Nephron progenitor cell (in vitro differentiated cells): ENCODE results near the gene TCERG1L.
"Not testable (repeated sequence)": the region's sequence is repeated elsewhere in the genome, so short reads cannot be mapped to it uniquely, and the experiment has no call there.

Source experiments
- DNase-seq: peaks from one replicate; pipeline ENCODE4 v3.0.0; 2021
- H3K27ac Mint-ChIP-seq: 2 replicates; pipeline ENCODE4 v1.8.0; 2021; ENCODE audit warnings: mild to moderate bottlenecking, moderate library complexity, mixed read lengths
- H3K27me3 Mint-ChIP-seq: 2 replicates; pipeline ENCODE4 v1.8.0; 2021; ENCODE audit warnings: mild to moderate bottlenecking, low read depth, mixed read lengths; ENCODE audit not compliant: poor library complexity
- H3K36me3 Mint-ChIP-seq: 2 replicates; pipeline ENCODE4 v1.8.0; 2021; ENCODE audit warnings: low read depth, mixed read lengths
- H3K4me1 Mint-ChIP-seq: 2 replicates; pipeline ENCODE4 v1.8.0; 2021; ENCODE audit warnings: mixed read lengths
- H3K4me3 Mint-ChIP-seq: 2 replicates; pipeline ENCODE4 v1.8.0; 2021; ENCODE audit warnings: mild to moderate bottlenecking, moderate library complexity, mixed read lengths
- H3K9me3 Mint-ChIP-seq: 2 replicates; pipeline ENCODE4 v1.8.0; 2021; ENCODE audit warnings: mild to moderate bottlenecking, moderate library complexity, mixed read lengths
- CTCF ChIP-seq: fragments of 200-600 bp; sonication (generic); IDR thresholded peaks from 2 replicates; pipeline ENCODE4 v1.5.0; 2021; ENCODE audit warnings: antibody characterized with exemption

The TCERG1L gene

GRCh38 chr10:131344747-131345146, 33.2 kb upstream of the TCERG1L start:
- Mint-ChIP-seq H3K9me3 (no peaks in the 10 kb centered on the region), H3K4me1 (no peaks in the 10 kb centered on the region), H3K36me3 (no peaks in the 10 kb centered on the region), H3K4me3 (no peak overlapping the region), H3K27me3 (peaks cover 48% of the 10 kb centered on the region), H3K27ac (no peak overlapping the region)
- TF ChIP-seq CTCF: no peak
- DNase-seq: no peak

GRCh38 chr10:131337741-131338140, 26.2 kb upstream of the TCERG1L start:
- Mint-ChIP-seq H3K9me3 (peaks cover 11% of the 10 kb centered on the region), H3K27ac (no peak overlapping the region), H3K4me3 (no peak overlapping the region), H3K27me3 (peaks cover 38% of the 10 kb centered on the region), H3K36me3 (no peaks in the 10 kb centered on the region), H3K4me1 (no peaks in the 10 kb centered on the region)
- no peak for TF ChIP-seq CTCF
- DNase-seq: no peak

DNA sequence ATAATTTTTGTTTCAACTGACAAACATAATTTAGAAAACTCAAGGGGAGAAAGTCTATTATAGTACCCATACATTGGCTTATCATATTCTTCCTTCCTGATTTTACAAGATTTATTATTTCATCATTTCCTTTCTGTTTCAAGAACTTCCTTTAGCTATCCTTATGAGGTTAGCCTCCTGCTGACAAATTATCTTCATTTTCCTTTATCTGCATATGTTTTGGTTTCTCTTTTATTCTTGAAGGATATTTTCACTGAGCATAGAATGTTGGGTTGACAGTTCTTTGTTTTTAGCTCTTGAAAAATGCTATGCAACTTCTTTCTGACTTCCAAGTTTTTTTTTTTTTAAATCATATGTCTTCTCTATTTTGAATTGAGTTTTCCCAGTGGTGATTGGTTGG, 21.3 kb upstream of the TCERG1L start:
- Mint-ChIP-seq H3K36me3 (no peaks in the 10 kb centered on the region), H3K27ac (no peak overlapping the region), H3K4me3 (no peak overlapping the region), H3K9me3 (no peaks in the 10 kb centered on the region), H3K4me1 (no peaks in the 10 kb centered on the region), H3K27me3 (peaks cover 20% of the 10 kb centered on the region)
- DNase-seq: no peak
- TF ChIP-seq CTCF: no peak

- Mint-ChIP-seq H3K4me3 (no peak overlapping the region), H3K36me3 (no peaks in the 10 kb centered on the region)
- no peak for DNase-seq
Observed at GRCh38 chr10:131323880-131324279, 12.4 kb upstream of the TCERG1L start.

GRCh38 chr10:131323025-131323424, 11.5 kb upstream of the TCERG1L start:
- H3K4me1 Mint-ChIP-seq: no peaks in the 10 kb centered on the region
- no peak for DNase-seq
- TF ChIP-seq CTCF: no peak
- H3K9me3 Mint-ChIP-seq: no peaks in the 10 kb centered on the region
- H3K27me3 Mint-ChIP-seq: peaks cover 56% of the 10 kb centered on the region
- H3K27ac Mint-ChIP-seq: no peak overlapping the region
- no peaks in the 10 kb centered on the region for H3K36me3 Mint-ChIP-seq
- H3K4me3 Mint-ChIP-seq: no peak overlapping the region

More at GRCh38 chr10:131323880-131324279, 12.4 kb upstream of the TCERG1L start:
- no peaks in the 10 kb centered on the region for H3K4me1 Mint-ChIP-seq
- H3K27me3 Mint-ChIP-seq: peaks cover 50% of the 10 kb centered on the region
- no peaks in the 10 kb centered on the region for H3K9me3 Mint-ChIP-seq
- H3K27ac Mint-ChIP-seq: no peak overlapping the region
- no peak for TF ChIP-seq CTCF

DNA sequence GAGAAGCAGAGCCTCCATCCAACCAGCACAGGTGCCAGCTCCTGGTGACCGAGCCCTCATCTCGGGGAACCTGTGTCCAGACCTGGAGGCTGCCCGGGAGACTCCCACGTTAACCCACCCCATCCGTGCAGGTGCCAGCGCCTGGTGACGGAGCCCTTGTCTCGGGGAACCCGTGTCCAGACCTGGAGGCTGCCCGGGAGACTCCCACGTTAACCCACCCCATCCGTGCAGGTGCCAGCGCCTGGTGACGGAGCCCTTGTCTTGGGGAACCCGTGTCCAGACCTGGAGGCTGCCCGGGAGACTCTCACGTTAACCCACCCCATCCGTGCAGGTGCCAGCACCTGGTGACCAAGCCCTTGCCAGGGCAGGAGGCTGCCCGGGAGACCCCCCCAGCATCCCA, 11.1 kb upstream of the TCERG1L start:
- peaks cover 57% of the 10 kb centered on the region for H3K27me3 Mint-ChIP-seq
- not testable (repeated sequence) for H3K27ac Mint-ChIP-seq, H3K36me3 Mint-ChIP-seq, DNase-seq, H3K4me1 Mint-ChIP-seq, H3K9me3 Mint-ChIP-seq, H3K4me3 Mint-ChIP-seq
